Left forelimb (tissue), 1 donor: ENCODE results near the gene TNP2.

Experiments
- DNase-seq: peaks from one replicate; pipeline ENCODE4 v3.0.0-alpha.2; 2018; ENCODE audit warnings: low spot score

Gene TNP2

GRCh38 chr16:11277607-11278337 is 8.6 kb upstream of the TNP2 start:
- DNase-seq = no peak

DNA sequence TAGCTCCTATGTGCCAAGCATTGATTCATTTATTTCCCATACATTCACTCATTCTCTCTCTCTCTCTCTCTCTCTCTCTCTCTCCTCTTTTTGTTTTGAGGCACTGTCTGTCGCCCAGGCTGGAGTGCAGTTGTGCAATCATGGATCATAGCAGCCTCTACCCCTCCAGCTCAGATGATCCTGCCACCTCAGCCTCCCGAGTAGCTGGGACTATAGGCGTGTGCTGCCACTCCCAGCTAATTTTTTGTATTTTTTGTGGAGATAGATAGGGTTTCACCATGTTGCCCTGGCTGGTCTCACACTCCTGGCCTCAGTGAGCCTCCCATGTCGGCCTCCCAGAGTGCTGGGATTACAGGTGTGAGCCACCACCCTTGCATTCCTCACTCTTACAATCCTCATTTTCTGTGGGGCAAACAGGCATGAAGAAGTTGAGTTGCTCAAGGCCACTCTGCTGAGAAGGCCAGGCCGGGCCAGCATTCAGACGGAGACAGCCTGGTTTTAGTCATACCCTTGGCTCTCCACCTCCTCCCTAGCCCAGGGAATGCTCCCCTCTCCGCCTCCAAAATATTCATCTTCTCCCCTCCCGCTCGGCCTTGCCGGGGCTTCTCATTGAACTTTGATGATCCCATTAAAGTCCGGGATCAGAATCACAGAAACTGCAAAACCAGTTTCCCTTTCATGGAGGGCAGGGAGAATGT is 7.9 kb upstream of the TNP2 start:
- no peak for DNase-seq

GRCh38 chr16:11276143-11276895 is 7.2 kb upstream of the TNP2 start, which contains the start of gene PRM2:
Gene PRM2, minus strand, starts transcription at chr16:11276480. Its CDS starts 110 bp downstream, at chr16:11276370.
- no peak for DNase-seq

- DNase-seq = no peak
Measured at GRCh38 chr16:11274964-11275363, 5.8 kb upstream of the TNP2 start.

DNA sequence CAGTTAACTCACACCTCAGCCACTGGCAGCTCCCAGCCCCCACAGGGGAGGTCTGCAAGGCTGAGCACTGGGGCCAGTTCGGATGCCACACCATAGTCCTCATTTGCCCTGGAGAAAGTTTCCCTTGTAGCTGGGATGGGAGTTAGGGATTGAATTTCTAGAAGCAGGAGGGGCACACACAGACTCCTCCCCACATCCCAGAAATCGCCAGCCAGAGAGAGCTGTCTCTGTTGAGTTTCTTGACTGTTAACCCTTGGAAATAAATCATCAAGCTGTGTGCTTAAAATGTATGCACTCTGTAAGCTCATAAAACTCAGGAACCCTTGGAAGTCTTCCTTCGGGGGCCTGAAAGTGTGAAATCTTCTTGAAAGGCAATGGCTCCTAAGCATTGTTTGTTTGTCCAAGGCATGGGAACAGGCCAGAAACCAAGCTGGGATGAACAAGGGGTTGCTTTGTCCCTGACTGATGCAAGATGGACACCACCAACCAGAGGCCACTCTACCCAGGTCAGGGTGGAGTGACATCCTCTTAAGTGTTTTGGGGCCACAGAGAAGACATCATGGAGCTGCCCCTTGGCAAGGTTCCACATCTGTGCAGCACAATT is 4.7 kb upstream of the TNP2 start:
- no peak for DNase-seq

GRCh38 chr16:11272921-11273720 is 4.0 kb upstream of the TNP2 start, which contains the start of gene PRM3:
Gene PRM3, minus strand, starts transcription at chr16:11273629. Its CDS starts 34 bp downstream, at chr16:11273595.
- DNase-seq = no peak

- DNase-seq = no peak
Measured at GRCh38 chr16:11272484-11272883, 3.4 kb upstream of the TNP2 start.

DNA sequence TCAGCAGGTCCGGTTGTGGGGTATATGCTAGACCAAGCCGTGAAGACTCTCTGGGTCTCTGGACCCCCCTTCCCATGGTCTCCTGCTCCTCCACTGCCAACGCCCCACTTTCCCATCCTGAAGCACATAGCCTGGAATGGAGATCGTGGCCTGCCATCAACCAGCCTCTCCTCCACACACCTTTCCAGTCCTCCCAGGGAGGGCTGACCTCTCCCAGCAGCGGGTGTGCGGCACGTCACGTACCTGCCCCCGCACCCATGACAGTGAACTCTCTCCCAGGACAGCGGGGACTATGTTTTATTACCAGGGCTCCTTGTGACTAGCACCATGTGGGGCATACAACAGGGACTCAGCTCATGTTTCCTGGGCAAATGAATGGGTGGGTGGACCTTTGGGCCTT is 2.5 kb upstream of the TNP2 start:
- DNase-seq = no peak

GRCh38 chr16:11270602-11271162 is 1.6 kb upstream of the TNP2 start:
- no peak for DNase-seq

GRCh38 chr16:11265124-11265523 is 4.0 kb downstream of the TNP2 start:
- DNase-seq = no peak

DNA sequence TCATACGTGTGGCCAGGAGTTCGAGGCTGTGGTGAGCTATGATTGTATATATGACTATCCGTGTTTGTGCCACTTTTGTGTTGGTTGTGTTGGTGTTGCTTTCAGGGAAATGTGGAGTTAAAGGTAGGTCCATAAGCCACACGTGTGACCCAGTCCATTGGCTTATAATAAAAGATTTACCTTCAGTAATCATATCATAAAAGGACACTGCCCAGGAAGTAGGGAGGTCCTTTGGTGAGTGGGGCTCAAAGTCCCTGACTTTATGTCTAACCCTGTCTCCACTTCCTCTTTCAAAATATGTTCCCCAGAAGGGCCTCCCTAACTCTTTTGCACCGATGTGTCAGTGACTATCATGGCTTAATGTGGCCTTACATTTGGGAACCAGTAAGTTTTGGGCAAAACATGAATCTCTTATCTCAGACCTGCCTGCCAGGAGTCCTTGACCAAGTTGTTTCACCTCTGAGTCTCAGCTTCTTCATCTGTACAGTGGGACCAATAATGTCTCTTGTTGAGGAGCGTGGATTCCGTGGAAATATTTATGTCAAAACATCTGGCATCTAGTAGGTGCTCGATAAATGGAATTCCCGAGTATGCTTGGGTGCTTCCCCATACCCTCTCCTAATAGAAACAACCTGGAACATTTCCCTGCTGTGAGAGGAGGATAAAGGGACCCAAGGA is 4.8 kb downstream of the TNP2 start:
- DNase-seq = no peak

DNA sequence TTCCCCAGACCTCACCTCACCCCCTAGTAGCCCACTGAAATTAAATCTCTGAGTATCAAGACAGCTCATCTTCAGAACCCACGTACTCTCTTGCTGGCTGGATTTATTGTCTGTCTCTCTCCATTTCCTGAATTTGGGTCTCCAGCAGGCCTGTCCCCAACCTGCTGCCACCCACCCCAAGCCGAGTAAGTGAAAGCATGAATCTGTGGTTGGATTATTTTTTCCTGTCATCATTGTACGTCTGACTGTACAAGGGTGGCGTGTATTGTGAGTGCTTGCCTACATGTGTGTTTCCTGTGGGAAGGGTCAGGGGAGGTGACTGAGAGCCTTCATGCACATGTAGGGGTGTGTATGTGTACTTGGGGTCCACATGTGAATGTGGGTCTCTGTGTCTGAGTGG is 5.4 kb downstream of the TNP2 start:
- DNase-seq = no peak

- DNase-seq = no peak
Measured at GRCh38 chr16:11262915-11263314, 6.2 kb downstream of the TNP2 start.

DNA sequence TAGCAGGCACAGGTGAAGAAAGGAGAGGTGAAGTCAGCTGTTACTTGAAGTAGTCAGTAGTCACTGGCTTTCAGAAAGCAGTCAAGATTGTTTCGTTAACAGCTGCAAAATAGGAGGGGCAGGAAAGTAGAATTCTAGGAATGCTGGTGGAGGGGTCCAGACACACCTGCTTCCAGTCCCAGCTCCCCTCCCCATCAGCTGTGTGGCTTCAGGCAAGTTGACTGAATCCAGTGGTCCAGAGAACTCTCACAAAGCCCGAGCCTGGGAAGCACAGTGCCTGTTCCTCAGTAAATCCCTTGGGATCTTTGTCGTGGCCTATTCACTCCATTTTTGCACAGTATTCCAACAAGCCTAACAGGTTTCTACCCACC is 8.5 kb downstream of the TNP2 start:
- DNase-seq = no peak

GRCh38 chr16:11259655-11260595 is 9.2 kb downstream of the TNP2 start:
- no peak for DNase-seq

- DNase-seq = no peak
Measured at GRCh38 chr16:11258553-11259492, 10.3 kb downstream of the TNP2 start.

GRCh38 chr16:11257131-11257938 is 11.8 kb downstream of the TNP2 start:
- DNase-seq = peak; percentile 78
